OCI-LY7 (cell line): ENCODE results near the gene FOXN3. TPM values are rescaled to one million over a fixed set of nuclear protein-coding genes. Genes with fewer than 3 reads are reported as not detected.

Experiments
- BruUV-seq: library from RNA; stranded (reverse); fragments of 400-500 nt; replicated peaks from 2 replicates; lab custom pipeline; 2021; lab: Mats Ljungman, UMichigan
- CTCF ChIA-PET: fragments of 300-600 bp; sonication (Branson Sonifier 250); formaldehyde crosslinking; loops from one replicate; lab custom pipeline; 2022; ENCODE audit warnings: antibody characterized with exemption; ENCODE audit not compliant: unreplicated experiment; lab: Charles Lee
- POLR2A ChIA-PET: fragments of 300-600 bp; sonication (Branson Sonifier 250); formaldehyde crosslinking; loops from one replicate; lab custom pipeline; 2022; ENCODE audit warnings: antibody characterized with exemption; lab: Charles Lee
- DNase-seq: peaks from one replicate; pipeline ENCODE4 v3.0.0-alpha.2; 2015; ENCODE audit warnings: low spot score
- H2AFZ ChIP-seq: fragments of 200-600 bp; sonication (generic), shearing (Covaris generic); 2 replicates; pipeline ENCODE4 v1.6.1; 2014; ENCODE audit warnings: mild to moderate bottlenecking, antibody characterized with exemption, low read length, moderate library complexity
- H3K27ac ChIP-seq: fragments of 200-600 bp; sonication (generic); 2 replicates; pipeline ENCODE4 v1.5.1; 2014; ENCODE audit warnings: mixed run types, low read depth, mild to moderate bottlenecking, moderate library complexity, low read length, inconsistent platforms; ENCODE audit not compliant: poor library complexity, severe bottlenecking
- H3K36me3 ChIP-seq: fragments of 200-600 bp; sonication (generic); 2 replicates; pipeline ENCODE4 v1.6.1; 2014; ENCODE audit warnings: mild to moderate bottlenecking, antibody characterized with exemption, low read length, moderate library complexity, mixed read lengths; ENCODE audit not compliant: insufficient read depth
- H3K4me1 ChIP-seq: fragments of 200-600 bp; sonication (generic); 2 replicates; pipeline ENCODE4 v1.5.1; 2014; ENCODE audit warnings: mild to moderate bottlenecking, low read length; ENCODE audit not compliant: insufficient read depth, poor library complexity, severe bottlenecking
- H3K4me2 ChIP-seq: fragments of 200-600 bp; sonication (generic); 2 replicates; pipeline ENCODE4 v1.6.1; 2014; ENCODE audit warnings: mild to moderate bottlenecking, low read length
- H3K4me3 ChIP-seq: fragments of 200-600 bp; sonication (generic); 2 replicates; pipeline ENCODE4 v1.5.1; 2014; ENCODE audit warnings: mild to moderate bottlenecking, low read depth, low read length; ENCODE audit not compliant: poor library complexity, severe bottlenecking
- H3K79me2 ChIP-seq: fragments of 200-600 bp; sonication (generic); 2 replicates; pipeline ENCODE4 v1.6.1; 2016; ENCODE audit warnings: low read depth, mild to moderate bottlenecking, low read length, moderate library complexity, mixed read lengths; ENCODE audit not compliant: insufficient read depth
- H3K9me2 ChIP-seq: fragments of 200-600 bp; sonication (generic); 2 replicates; pipeline ENCODE4 v1.6.1; 2016; ENCODE audit warnings: mild to moderate bottlenecking, low read length, mixed read lengths; ENCODE audit not compliant: insufficient read depth
- H3K9me3 ChIP-seq: fragments of 200-600 bp; sonication (generic); 2 replicates; pipeline ENCODE4 v1.6.1; 2014; ENCODE audit warnings: mild to moderate bottlenecking, mixed run types, low read length, mixed read lengths
- H4K20me1 ChIP-seq: fragments of 200-600 bp; sonication (generic); 2 replicates; pipeline ENCODE4 v1.6.1; 2014; ENCODE audit warnings: mild to moderate bottlenecking, antibody characterized with exemption, low read length, moderate library complexity, mixed read lengths; ENCODE audit not compliant: insufficient read depth
- EZH2phosphoT487 ChIP-seq: fragments of 200-600 bp; sonication (generic); IDR thresholded peaks from 2 replicates; pipeline ENCODE4 v1.6.1; 2018; ENCODE audit warnings: low read depth, borderline replicate concordance, mild to moderate bottlenecking, mixed run types, antibody characterized with exemption, low read length, moderate library complexity, mixed read lengths
- intact Hi-C: fragments of 100-400 bp; cut with micrococcal nuclease; formaldehyde crosslinking; loops from one replicate; pipeline ENCODE4 v1.10.0; 2022; ENCODE audit not compliant: unreplicated experiment
- total RNA-seq, 2 experiments: library from RNA; depleted of rRNA in 1 of 2; stranded (reverse); fragments of >200 nt in 1 of 2; shearing (Covaris generic) in 1 of 2; gene quantifications; 2 replicates each; pipeline ENCODE4 v1.2.3, GENCODE V29; 2014 to 2022
- TF ChIP-seq, protein P1 (sequence below): fragments of 200-600 bp; sonication (generic); conservative IDR thresholded peaks from 2 replicates; pipeline ENCODE4 v1.5.1; 2014; ENCODE audit warnings: mild to moderate bottlenecking, antibody characterized with exemption, low read length, moderate library complexity, mixed read lengths

The FOXN3 gene
- total RNA-seq, 2 experiments from 2014 or later, result 77.7 to 102 TPM

GRCh38 chr14:89352976-89353765 lies 63.9 kb downstream of the FOXN3 start:
- H2AFZ ChIP-seq, result no peak overlapping the region
- H3K4me3 ChIP-seq, result no peak overlapping the region
- CTCF ChIA-PET, result interaction anchor here (1.0 to 1.3 kb wide), 3 partner anchors 11 to 15 kb away, joined by 3 to 6 read pairs (median 4); no protein-coding TSS in a partner anchor
- no peaks in the 10 kb centered on the region for H3K9me2 ChIP-seq
- intact Hi-C loops, result loop anchor here (5.0 kb wide), 1 partner anchor 46 kb away; no protein-coding TSS in a partner anchor
- peaks cover 30% of the 10 kb centered on the region for H3K36me3 ChIP-seq
- peak overlapping the region; percentile 69 for H3K4me2 ChIP-seq
- BruUV-seq, result no TSS peak
- POLR2A ChIA-PET, result interaction anchor here (0.5 to 4.3 kb wide), 15 partner anchors 11 to 542 kb away, joined by 3 to 18 read pairs (median 4); no protein-coding TSS in a partner anchor
- peak overlapping the region; percentile 80 for H3K27ac ChIP-seq
- DNase-seq, result no peak
- no peaks in the 10 kb centered on the region for H4K20me1 ChIP-seq
- H3K79me2 ChIP-seq, result peaks cover 57% of the 10 kb centered on the region
- peaks cover 74% of the 10 kb centered on the region for H3K4me1 ChIP-seq
- no peaks in the 10 kb centered on the region; the same call in 1 of the 2 replicates for H3K9me3 ChIP-seq
- TF ChIP-seq, protein P1, sequence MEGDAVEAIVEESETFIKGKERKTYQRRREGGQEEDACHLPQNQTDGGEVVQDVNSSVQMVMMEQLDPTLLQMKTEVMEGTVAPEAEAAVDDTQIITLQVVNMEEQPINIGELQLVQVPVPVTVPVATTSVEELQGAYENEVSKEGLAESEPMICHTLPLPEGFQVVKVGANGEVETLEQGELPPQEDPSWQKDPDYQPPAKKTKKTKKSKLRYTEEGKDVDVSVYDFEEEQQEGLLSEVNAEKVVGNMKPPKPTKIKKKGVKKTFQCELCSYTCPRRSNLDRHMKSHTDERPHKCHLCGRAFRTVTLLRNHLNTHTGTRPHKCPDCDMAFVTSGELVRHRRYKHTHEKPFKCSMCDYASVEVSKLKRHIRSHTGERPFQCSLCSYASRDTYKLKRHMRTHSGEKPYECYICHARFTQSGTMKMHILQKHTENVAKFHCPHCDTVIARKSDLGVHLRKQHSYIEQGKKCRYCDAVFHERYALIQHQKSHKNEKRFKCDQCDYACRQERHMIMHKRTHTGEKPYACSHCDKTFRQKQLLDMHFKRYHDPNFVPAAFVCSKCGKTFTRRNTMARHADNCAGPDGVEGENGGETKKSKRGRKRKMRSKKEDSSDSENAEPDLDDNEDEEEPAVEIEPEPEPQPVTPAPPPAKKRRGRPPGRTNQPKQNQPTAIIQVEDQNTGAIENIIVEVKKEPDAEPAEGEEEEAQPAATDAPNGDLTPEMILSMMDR, result no peak
- no peak for TF ChIP-seq EZH2phosphoT487

- Histone ChIP-seq H3K4me2 (peak overlapping the region; percentile 69), H3K27ac (peak overlapping the region; percentile 80), H3K36me3 (peaks cover 42% of the 10 kb centered on the region), H3K79me2 (peaks cover 53% of the 10 kb centered on the region), H4K20me1 (no peaks in the 10 kb centered on the region), H3K4me3 (peak overlapping the region; percentile 57), H3K9me3 (no peaks in the 10 kb centered on the region; the same call in 1 of the 2 replicates), H3K9me2 (no peaks in the 10 kb centered on the region), H3K4me1 (peaks cover 73% of the 10 kb centered on the region), H2AFZ (peak overlapping the region; percentile 17; the same call in 1 of the 2 replicates)
- intact Hi-C loops, result loop anchor here (5.0 kb wide), 1 partner anchor 44 kb away; no protein-coding TSS in a partner anchor
- TF ChIP-seq, protein P1, result no peak
- no peak for TF ChIP-seq EZH2phosphoT487
- POLR2A ChIA-PET, result interaction anchor here (0.6 to 4.3 kb wide), 14 partner anchors 11 to 576 kb away, joined by 3 to 18 read pairs (median 4); no protein-coding TSS in a partner anchor
- BruUV-seq, result TSS peak; percentile 95
- peak; percentile 83 for DNase-seq
- CTCF ChIA-PET, result interaction anchor here (1.3 kb wide), 1 partner anchor 13 kb away, joined by 6 read pairs; no protein-coding TSS in a partner anchor
These were observed 65.3 kb downstream of the FOXN3 start for GRCh38 chr14:89351516-89352404.
